ENCODE results near the gene MROH7.

Gene MROH7

DNA sequence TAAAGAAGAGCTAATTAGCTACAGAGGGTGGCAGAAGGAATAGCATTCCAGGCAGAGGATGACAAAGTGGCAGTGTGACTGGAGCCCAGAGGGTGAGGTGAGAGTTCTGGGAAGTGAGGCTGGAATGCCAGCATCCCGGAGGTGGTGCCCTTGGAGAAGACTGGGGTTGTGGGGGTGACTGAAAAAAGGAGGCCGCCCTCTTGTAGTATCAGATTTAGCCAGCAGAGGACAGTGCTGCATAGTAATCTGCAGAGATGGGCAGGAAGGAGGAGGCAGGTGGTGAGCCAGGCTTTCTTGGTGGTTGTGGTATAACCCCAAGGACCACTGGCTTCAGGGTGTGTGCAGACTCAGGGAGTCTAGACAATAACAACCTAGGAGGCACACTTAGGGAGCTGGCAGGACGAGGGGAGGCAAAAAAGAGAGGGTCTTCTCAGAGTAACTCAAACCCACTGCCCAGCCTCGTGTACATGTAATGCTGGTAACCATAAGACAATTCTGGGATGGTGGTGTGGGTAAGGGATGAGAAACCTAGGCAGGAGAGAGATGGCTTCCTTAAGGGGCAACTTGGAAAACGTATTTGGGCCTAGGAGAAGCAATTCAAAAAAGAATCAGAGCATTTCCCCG is 30.5 kb downstream of the MROH7 start:
- Histone ChIP-seq H3K4me3 (ENCODE audit: low read length in 2 of 2) (no peak overlapping the region), H3K9me3 (ENCODE audit: control insufficient read depth in 2 of 2, low read length in 2 of 2) (no peaks in the 10 kb centered on the region), H3K27ac (ENCODE audit: low read depth in 2 of 2, low read length in 2 of 2) (no peak overlapping the region), H3K4me1 (ENCODE audit: control insufficient read depth in 2 of 2, insufficient read depth in 2 of 2, low read length in 2 of 2) (no peaks in the 10 kb centered on the region), H3K36me3 (ENCODE audit: control insufficient read depth in 2 of 2, insufficient read depth in 2 of 2, low read length in 2 of 2) (no peaks in the 10 kb centered on the region), H3K27me3 (ENCODE audit: control insufficient read depth in 2 of 2, insufficient read depth in 2 of 2, low read length in 2 of 2) (no peaks in the 10 kb centered on the region), H3K9ac (ENCODE audit: low read depth in 1 of 2, low read length in 2 of 2) (no peak overlapping the region)

DNA sequence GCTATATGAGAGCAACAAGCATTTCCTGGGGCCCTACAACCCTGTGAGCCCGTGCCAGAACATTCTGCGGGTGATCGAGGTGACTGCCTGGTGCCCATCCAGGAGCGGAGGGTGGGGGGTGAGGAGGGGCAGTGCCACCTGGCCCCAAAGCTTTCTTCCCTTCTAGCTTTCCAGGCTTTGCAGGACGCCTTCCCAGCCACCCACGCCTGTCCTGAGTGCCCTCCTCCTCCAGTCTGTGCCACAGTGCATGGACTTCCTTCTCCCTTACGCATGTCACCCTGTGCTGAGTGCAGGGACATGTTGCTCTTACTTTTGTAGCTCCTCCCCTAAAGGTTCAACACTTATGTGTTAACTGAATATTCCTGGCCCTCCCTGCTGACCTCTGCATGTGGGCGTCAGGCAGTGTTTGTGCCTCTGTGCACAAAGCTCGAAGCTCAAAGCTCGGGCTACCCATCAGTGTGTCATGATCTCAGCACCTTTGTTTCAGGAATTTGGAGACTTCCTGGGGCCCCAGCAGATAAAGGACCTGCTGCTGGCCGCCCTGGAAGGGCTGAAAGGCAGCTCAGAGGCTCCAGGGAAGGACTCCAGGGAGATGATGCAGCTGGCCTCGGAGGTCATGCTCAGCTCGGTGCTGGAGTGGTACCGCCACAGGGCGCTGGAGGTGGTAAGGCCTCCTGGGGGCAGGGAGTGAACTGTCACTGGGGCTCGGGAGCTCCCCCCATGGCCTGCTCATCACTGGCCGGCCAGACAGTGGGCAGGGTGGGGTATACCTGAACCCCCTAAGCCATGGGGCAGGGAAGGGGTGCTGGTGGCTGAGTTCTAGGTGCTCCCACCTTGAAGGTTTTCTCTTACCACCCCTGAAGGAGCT is 37.4 kb downstream of the MROH7 start:
- Histone ChIP-seq H3K9ac (ENCODE audit: low read depth in 1 of 2, low read length in 2 of 2) (no peak overlapping the region), H3K4me3 (ENCODE audit: low read length in 2 of 2) (no peak overlapping the region), H3K27me3 (ENCODE audit: control insufficient read depth in 2 of 2, insufficient read depth in 2 of 2, low read length in 2 of 2) (no peaks in the 10 kb centered on the region)

DNA sequence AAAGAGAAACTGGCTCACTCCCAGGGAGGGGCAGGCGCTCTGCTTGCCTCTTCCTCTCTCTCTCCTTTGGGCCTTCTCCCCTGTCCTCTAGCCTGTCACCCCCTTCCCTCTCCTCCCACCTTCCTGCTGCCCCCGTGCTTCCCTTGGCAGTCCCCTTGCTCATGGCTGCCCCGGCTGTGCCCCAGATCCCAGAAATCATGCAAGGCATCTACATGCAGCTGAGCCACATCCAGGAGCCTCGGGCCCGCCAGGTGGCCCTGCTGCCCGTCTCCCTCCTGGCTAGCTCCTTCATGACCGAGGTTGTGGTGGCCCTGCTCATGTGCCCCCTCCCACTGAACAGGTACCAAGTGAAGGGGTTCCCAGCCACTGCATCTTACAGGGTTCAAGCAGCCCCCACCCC is 38.1 kb downstream of the MROH7 start:
- Histone ChIP-seq H3K27me3 (ENCODE audit: control insufficient read depth in 2 of 2, insufficient read depth in 2 of 2, low read length in 2 of 2) (no peaks in the 10 kb centered on the region), H3K9ac (ENCODE audit: low read depth in 1 of 2, low read length in 2 of 2) (no peak overlapping the region), H3K9me3 (ENCODE audit: control insufficient read depth in 2 of 2, low read length in 2 of 2) (no peaks in the 10 kb centered on the region), H3K4me3 (ENCODE audit: low read length in 2 of 2) (no peak overlapping the region), H3K4me1 (ENCODE audit: control insufficient read depth in 2 of 2, insufficient read depth in 2 of 2, low read length in 2 of 2) (no peaks in the 10 kb centered on the region), H3K27ac (ENCODE audit: low read depth in 2 of 2, low read length in 2 of 2) (no peak overlapping the region), H3K36me3 (ENCODE audit: control insufficient read depth in 2 of 2, insufficient read depth in 2 of 2, low read length in 2 of 2) (peaks cover 0 to 7% of the 10 kb centered on the region in 2 donors)

More for the DNA sequence above, 37.4 kb downstream of the MROH7 start:
- H3K36me3 ChIP-seq (ENCODE audit: control insufficient read depth in 2 of 2, insufficient read depth in 2 of 2, low read length in 2 of 2) = peaks cover 0 to 7% of the 10 kb centered on the region in 2 donors
- no peaks in the 10 kb centered on the region for H3K9me3 ChIP-seq (ENCODE audit: control insufficient read depth in 2 of 2, low read length in 2 of 2)
- H3K27ac ChIP-seq (ENCODE audit: low read depth in 2 of 2, low read length in 2 of 2) = no peak overlapping the region
- no peaks in the 10 kb centered on the region for H3K4me1 ChIP-seq (ENCODE audit: control insufficient read depth in 2 of 2, insufficient read depth in 2 of 2, low read length in 2 of 2)

DNA sequence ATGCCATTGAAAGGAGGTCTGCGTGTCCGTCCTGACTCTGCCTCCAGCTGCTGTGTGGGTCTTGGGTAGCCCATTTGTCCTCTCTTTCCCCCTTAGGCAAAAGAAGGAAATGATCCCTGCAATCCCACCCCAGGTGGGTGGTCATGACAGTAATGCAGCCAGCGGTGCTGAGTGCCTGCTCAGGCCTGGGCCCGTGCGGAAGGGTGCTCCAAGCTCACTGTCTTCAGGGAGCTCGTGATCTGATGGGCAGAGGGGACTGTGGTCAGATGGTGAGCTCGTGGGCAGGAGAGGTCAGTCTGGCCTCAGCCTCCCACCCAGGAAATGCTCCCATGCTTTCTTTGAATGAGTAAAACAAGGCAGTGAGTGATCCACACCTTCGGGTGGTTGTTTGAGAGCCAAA is 38.8 kb downstream of the MROH7 start:
- no peak overlapping the region for H3K4me3 ChIP-seq (ENCODE audit: low read length in 2 of 2)
- peaks cover 0 to 7% of the 10 kb centered on the region in 2 donors for H3K36me3 ChIP-seq (ENCODE audit: control insufficient read depth in 2 of 2, insufficient read depth in 2 of 2, low read length in 2 of 2)
- no peak overlapping the region for H3K9ac ChIP-seq (ENCODE audit: low read depth in 1 of 2, low read length in 2 of 2)
- H3K27ac ChIP-seq (ENCODE audit: low read depth in 2 of 2, low read length in 2 of 2) = no peak overlapping the region
- no peaks in the 10 kb centered on the region for H3K4me1 ChIP-seq (ENCODE audit: control insufficient read depth in 2 of 2, insufficient read depth in 2 of 2, low read length in 2 of 2)
- H3K9me3 ChIP-seq (ENCODE audit: control insufficient read depth in 2 of 2, low read length in 2 of 2) = no peaks in the 10 kb centered on the region
- no peaks in the 10 kb centered on the region for H3K27me3 ChIP-seq (ENCODE audit: control insufficient read depth in 2 of 2, insufficient read depth in 2 of 2, low read length in 2 of 2)

DNA sequence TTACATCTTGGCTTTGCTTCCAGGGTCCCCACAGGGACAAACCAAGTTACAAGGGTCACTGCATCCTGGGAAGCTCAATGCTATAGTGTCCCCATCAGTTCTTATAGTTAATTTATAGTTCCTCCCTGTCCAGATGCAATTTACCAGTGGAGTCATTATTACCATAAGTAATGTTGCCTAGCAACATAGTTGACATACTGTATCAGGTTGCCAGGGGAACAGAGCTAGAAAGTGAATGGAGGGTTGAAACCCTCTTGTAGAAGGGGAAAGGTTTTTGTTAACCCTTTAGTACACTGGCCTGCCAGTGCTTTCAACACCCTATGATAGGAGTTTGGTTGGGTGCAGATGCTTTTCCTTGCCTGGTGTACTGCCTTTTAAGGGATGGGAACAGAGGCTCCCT is 39.8 kb downstream of the MROH7 start:
- Histone ChIP-seq H3K9ac (ENCODE audit: low read depth in 1 of 2, low read length in 2 of 2) (no peak overlapping the region), H3K4me1 (ENCODE audit: control insufficient read depth in 2 of 2, insufficient read depth in 2 of 2, low read length in 2 of 2) (no peaks in the 10 kb centered on the region)

DNA sequence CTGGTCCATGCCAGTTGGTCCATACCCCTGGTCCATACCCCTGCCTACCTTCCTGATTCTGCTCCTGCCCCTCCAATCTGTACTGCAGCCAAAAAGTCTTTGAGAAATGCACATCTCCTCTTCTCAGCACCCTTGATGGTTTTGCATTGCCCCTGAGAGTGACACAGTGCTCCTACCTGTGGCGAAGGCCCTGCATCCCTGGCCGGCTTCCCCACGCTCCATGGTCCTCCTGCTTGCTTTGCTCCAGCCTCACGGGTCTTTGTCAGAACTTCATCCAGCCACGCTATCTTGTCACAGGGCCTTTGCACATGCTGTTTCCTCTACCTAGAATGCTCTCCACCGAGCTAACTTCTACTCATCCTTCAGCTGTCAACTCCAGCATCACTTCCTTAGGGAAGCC is 41.9 kb downstream of the MROH7 start:
- Histone ChIP-seq H3K36me3 (ENCODE audit: control insufficient read depth in 2 of 2, insufficient read depth in 2 of 2, low read length in 2 of 2) (peaks cover 0 to 3% of the 10 kb centered on the region in 2 donors), H3K27ac (ENCODE audit: low read depth in 2 of 2, low read length in 2 of 2) (no peak overlapping the region), H3K9me3 (ENCODE audit: control insufficient read depth in 2 of 2, low read length in 2 of 2) (no peaks in the 10 kb centered on the region)

More for the DNA sequence above, 39.8 kb downstream of the MROH7 start:
- no peak overlapping the region for H3K4me3 ChIP-seq (ENCODE audit: low read length in 2 of 2)
- no peaks in the 10 kb centered on the region for H3K9me3 ChIP-seq (ENCODE audit: control insufficient read depth in 2 of 2, low read length in 2 of 2)
- no peak overlapping the region for H3K27ac ChIP-seq (ENCODE audit: low read depth in 2 of 2, low read length in 2 of 2)
- H3K36me3 ChIP-seq (ENCODE audit: control insufficient read depth in 2 of 2, insufficient read depth in 2 of 2, low read length in 2 of 2) = peaks cover 0 to 7% of the 10 kb centered on the region in 2 donors
- H3K27me3 ChIP-seq (ENCODE audit: control insufficient read depth in 2 of 2, insufficient read depth in 2 of 2, low read length in 2 of 2) = no peaks in the 10 kb centered on the region

DNA sequence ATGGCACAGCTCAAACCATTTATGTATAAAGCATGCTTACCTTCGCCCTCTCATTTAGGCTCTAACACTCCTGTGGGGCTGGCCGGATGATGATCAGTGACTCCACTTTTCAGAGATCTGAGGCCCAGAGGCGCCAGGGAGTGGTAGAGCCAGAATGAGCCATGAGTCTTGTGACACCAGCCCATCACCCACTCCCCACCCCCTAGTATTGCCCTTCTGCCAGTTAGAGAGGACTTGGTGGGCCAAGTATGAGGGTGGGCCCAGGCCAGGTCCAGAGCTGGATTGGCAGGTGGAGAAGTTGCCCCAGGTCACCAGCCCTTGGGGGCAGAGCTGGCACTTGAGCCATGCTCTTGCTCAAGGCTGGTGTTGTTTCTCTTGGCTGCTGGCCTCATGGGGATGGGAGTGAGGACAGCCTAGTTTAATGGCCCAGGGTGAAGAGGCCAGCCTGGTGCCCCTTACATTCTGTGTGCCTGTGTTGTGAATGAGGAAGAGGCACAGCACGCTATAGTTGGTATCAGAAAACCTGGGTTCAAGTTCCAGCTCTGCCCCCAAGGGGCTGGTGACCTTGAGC is 43.8 kb downstream of the MROH7 start:
- Histone ChIP-seq H3K4me3 (ENCODE audit: low read length in 2 of 2) (no peak overlapping the region), H3K27ac (ENCODE audit: low read depth in 2 of 2, low read length in 2 of 2) (no peak overlapping the region), H3K27me3 (ENCODE audit: control insufficient read depth in 2 of 2, insufficient read depth in 2 of 2, low read length in 2 of 2) (no peaks in the 10 kb centered on the region), H3K4me1 (ENCODE audit: control insufficient read depth in 2 of 2, insufficient read depth in 2 of 2, low read length in 2 of 2) (no peaks in the 10 kb centered on the region), H3K36me3 (ENCODE audit: control insufficient read depth in 2 of 2, insufficient read depth in 2 of 2, low read length in 2 of 2) (no peaks in the 10 kb centered on the region), H3K9ac (ENCODE audit: low read depth in 1 of 2, low read length in 2 of 2) (no peak overlapping the region), H3K9me3 (ENCODE audit: control insufficient read depth in 2 of 2, low read length in 2 of 2) (no peaks in the 10 kb centered on the region)

More for the DNA sequence above, 41.9 kb downstream of the MROH7 start:
- Histone ChIP-seq H3K9ac (ENCODE audit: low read depth in 1 of 2, low read length in 2 of 2) (no peak overlapping the region), H3K4me3 (ENCODE audit: low read length in 2 of 2) (no peak overlapping the region), H3K4me1 (ENCODE audit: control insufficient read depth in 2 of 2, insufficient read depth in 2 of 2, low read length in 2 of 2) (no peaks in the 10 kb centered on the region), H3K27me3 (ENCODE audit: control insufficient read depth in 2 of 2, insufficient read depth in 2 of 2, low read length in 2 of 2) (no peaks in the 10 kb centered on the region)

DNA sequence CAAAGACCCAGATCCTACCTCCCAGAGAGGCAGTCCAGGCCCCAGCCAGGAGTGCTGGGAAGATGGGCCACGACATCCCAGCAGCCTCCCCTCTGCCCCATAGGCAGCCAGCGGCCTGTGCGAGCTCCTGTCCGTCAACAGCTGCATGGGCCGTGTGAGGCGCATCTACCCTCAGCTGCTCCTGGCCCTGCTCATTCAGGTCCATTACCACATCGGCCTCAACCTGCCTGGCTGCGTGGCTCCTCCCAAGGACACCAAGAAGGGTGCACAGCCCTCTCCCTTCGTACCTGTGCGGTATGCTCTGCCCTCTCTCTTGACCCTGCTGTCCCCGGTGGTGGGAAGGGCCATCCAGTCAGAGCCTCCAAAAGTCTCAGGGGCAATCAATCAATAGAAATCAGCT is 44.6 kb downstream of the MROH7 start:
- Histone ChIP-seq H3K9me3 (ENCODE audit: control insufficient read depth in 2 of 2, low read length in 2 of 2) (no peaks in the 10 kb centered on the region), H3K4me1 (ENCODE audit: control insufficient read depth in 2 of 2, insufficient read depth in 2 of 2, low read length in 2 of 2) (no peaks in the 10 kb centered on the region), H3K9ac (ENCODE audit: low read depth in 1 of 2, low read length in 2 of 2) (no peak overlapping the region), H3K36me3 (ENCODE audit: control insufficient read depth in 2 of 2, insufficient read depth in 2 of 2, low read length in 2 of 2) (no peaks in the 10 kb centered on the region), H3K4me3 (ENCODE audit: low read length in 2 of 2) (no peak overlapping the region), H3K27ac (ENCODE audit: low read depth in 2 of 2, low read length in 2 of 2) (no peak overlapping the region), H3K27me3 (ENCODE audit: control insufficient read depth in 2 of 2, insufficient read depth in 2 of 2, low read length in 2 of 2) (no peaks in the 10 kb centered on the region)

DNA sequence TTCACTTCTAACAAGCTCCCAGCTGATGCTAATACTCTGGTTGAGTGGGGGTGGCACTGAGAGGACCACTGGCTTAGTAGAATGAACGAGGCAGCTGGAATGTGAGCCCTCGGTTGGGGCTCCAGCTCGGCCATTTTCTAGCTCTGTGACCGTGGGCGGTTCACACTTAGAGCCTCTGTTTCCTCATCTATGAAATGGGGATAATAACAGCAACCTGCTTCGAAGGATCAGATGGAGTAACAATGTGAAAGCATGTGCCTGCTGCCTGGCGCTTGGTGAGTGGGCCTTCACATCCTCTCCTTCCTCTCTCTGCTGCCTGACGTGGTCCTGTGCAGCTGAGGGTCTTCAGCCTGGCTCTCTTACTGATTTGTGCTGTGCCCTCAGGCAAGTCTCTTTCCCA is 53.2 kb downstream of the MROH7 start:
- Histone ChIP-seq H3K36me3 (ENCODE audit: control insufficient read depth in 2 of 2, insufficient read depth in 2 of 2, low read length in 2 of 2) (no peaks in the 10 kb centered on the region), H3K9ac (ENCODE audit: low read depth in 1 of 2, low read length in 2 of 2) (no peak overlapping the region), H3K4me1 (ENCODE audit: control insufficient read depth in 2 of 2, insufficient read depth in 2 of 2, low read length in 2 of 2) (no peaks in the 10 kb centered on the region), H3K4me3 (ENCODE audit: low read length in 2 of 2) (no peak overlapping the region), H3K27ac (ENCODE audit: low read depth in 2 of 2, low read length in 2 of 2) (no peak overlapping the region), H3K9me3 (ENCODE audit: control insufficient read depth in 2 of 2, low read length in 2 of 2) (no peaks in the 10 kb centered on the region), H3K27me3 (ENCODE audit: control insufficient read depth in 2 of 2, insufficient read depth in 2 of 2, low read length in 2 of 2) (peaks cover 0 to 3% of the 10 kb centered on the region in 2 donors)

DNA sequence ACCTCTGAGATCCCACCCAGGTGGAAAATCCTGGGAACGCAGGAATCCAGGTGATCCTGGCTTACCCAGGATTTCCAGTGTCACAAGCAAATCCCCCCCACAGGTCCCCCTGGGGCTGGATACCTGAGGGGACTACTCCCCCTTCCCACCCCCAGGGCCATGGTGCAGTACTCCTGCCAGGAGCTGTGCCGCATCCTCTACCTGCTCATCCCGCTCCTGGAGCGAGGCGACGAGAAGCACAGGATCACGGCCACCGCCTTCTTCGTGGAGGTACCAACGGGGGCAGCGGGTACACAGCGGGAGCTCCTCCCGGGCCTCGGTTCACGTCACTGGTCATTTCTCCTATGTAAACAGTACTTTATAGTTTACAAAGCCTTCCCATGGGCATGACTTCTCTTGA is 53.6 kb downstream of the MROH7 start:
- H3K27ac ChIP-seq (ENCODE audit: low read depth in 2 of 2, low read length in 2 of 2) = no peak overlapping the region

More for the DNA sequence above, 53.6 kb downstream of the MROH7 start:
- Histone ChIP-seq H3K4me3 (ENCODE audit: low read length in 2 of 2) (no peak overlapping the region), H3K9ac (ENCODE audit: low read depth in 1 of 2, low read length in 2 of 2) (no peak overlapping the region), H3K36me3 (ENCODE audit: control insufficient read depth in 2 of 2, insufficient read depth in 2 of 2, low read length in 2 of 2) (no peaks in the 10 kb centered on the region), H3K27me3 (ENCODE audit: control insufficient read depth in 2 of 2, insufficient read depth in 2 of 2, low read length in 2 of 2) (peaks cover 0 to 3% of the 10 kb centered on the region in 2 donors), H3K9me3 (ENCODE audit: control insufficient read depth in 2 of 2, low read length in 2 of 2) (no peaks in the 10 kb centered on the region), H3K4me1 (ENCODE audit: control insufficient read depth in 2 of 2, insufficient read depth in 2 of 2, low read length in 2 of 2) (no peaks in the 10 kb centered on the region)
